NK-92 (cell line): Measurements from ENCODE around the gene CDKAL1.

Experiments
- DNase-seq: peaks from one replicate; lab custom pipeline; 2025; ENCODE audit not compliant: unreplicated experiment; lab: John Stamatoyannopoulos, UW

CDKAL1 gene

DNA sequence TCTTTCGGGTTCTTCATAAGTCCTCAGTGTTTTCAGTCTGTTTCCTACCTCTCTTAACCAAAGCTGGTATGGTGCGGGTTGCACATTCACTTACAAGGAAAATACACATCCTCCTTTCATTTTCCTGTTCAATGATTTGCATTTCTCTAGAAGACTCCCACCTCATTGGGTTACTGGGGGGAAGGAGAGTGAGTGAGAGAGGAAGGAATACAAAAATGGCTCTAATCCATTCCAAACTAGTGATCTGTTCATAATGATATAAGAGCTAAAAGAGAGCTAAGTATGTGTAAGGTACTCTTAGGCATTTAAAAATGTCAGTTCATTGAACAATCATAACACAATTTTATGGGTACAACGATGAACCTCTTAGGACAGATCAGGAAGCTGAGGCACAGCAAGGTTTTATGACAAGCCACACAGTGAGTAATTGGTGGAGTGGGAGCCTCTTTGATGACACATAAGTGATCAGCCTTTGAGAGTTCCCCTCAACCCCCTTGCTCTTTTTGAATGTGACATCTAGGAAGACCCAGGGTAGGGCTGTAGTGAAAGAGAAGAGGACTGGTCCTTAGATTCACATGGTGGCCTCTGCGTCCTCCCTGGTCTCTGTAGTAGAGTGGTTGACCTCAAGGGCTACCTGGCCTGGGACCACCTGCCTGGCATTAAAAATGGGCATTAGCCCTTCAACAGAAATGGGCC lies 730.9 kb downstream of the CDKAL1 start:
- no peak for DNase-seq

- no peak for DNase-seq
Observed at GRCh38 chr6:21265730-21266044, 731.4 kb downstream of the CDKAL1 start.

- DNase-seq = no peak
Observed at GRCh38 chr6:21270636-21271201, 736.5 kb downstream of the CDKAL1 start.

DNA sequence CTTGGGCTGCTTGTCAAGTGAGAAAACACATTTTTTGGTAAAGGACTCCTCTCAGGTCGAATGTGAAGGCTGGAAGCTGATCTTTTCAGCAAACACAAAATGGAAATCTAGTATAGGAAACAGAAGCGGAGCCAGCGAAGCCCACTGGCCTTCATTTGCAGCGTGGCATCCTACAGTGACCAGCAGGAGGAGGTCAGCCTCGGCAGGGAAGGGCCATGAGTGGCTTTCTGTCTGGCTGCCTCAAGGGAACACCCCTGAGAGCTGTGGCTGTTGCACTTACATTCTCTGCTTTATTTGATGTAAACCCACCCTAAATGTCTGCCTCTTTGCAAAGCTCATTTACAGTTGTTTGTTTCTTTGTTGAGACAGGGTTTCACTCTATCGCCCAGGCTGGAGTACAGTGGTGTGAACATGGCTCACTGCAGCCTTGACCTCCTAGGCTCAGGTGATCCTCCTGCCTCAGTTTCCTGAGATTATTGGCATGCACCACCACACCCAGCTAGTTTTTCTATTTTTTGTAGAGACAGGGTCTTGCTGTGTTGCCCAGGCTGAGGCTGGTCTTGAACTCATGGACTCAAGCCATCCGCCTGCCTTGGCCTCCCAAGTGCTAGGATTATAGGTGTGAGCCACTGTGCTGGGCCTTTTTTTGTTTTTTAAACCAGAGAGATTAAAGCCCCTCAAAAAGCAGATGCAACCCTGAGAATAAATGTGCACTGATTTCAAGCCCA lies 737.3 kb downstream of the CDKAL1 start:
- DNase-seq = no peak

DNA sequence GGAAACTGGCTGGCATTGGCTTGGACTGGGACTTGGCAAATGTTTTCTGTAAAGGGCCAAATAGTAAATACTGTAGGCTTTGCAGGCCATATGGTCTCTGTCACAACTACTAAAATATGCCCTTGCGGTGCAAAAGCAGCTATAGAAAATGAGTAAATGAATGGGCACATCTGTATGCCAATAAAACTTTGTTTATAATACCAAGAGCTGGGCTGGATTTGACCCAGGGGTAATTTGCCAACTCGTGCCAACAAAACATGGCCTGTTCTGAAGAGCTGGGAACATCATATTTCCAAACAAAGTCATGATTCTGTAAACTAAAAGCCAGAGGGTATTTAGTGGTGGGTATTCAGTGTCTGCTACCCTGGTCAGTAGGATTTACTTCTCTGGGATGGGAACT lies 739.2 kb downstream of the CDKAL1 start:
- DNase-seq = no peak

GRCh38 chr6:21274851-21275250 lies 740.6 kb downstream of the CDKAL1 start:
- DNase-seq = no peak

GRCh38 chr6:21277601-21278374 lies 743.5 kb downstream of the CDKAL1 start:
- DNase-seq = no peak

DNA sequence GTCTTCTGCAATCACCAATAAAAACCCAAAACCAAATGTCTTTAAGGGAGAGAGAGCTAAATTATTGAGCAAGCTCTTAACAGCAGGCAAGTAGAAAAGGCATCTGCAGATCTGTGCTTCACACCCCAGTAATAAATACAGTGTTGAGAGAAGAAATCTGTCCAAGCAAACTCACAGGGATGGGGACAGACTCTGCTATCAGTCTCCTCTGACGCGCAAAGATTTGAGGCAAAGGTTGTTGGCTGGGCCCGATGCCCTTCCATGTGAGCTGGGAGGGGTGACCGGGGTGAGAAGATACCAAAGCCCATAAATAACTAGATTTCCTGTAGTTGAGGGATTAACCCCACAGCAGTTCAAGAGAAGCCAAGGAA lies 744.1 kb downstream of the CDKAL1 start:
- no peak for DNase-seq

DNA sequence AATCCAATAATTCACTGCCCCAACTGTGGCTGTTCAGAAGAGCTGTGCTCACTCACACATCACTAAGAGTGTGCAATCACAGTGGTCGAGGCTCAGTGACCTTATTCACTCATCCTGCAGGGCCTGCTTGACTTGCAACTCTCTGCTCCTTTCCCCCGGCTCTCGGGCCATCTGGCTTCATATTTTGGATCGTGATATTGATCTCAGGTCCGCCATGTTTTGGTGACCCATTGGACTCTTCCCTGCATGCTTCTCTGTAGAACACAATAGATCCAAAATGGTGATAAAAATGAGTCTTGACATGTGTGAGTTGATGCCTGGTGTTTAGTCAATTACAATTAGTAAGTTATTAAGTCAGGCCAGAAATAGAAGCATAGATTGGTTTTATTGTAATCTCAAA lies 745.4 kb downstream of the CDKAL1 start:
- no peak for DNase-seq

DNA sequence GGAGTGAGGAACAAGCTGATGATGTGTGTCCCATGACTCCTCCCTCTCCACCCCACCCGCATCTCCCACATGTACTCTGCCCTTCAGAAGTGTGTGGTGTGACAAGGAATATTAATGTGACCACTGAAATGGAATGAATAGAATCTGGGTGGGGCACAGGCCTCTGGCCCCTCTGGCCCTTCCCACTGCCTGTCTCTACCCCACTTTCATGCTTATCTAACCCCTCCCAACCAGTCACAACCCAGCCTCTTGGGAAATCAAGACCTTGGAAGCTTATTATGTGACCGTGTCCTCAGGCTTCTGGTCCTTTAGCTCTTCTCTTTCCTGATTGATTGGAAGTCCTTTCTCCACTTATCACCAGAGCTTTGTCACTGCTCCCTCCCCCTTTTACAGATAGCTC lies 747.1 kb downstream of the CDKAL1 start:
- DNase-seq = no peak
